ENCODE results near the gene CCDC92. TPM values are rescaled to one million over a fixed set of nuclear protein-coding genes. Genes with fewer than 3 reads are reported as not detected.

Gene CCDC92
- total and polyA plus RNA-seq, 2 donors (not counting 3 experiments of a cell fraction or from before 2014, with no cell fraction given): 41.2 to 41.6 TPM

DNA sequence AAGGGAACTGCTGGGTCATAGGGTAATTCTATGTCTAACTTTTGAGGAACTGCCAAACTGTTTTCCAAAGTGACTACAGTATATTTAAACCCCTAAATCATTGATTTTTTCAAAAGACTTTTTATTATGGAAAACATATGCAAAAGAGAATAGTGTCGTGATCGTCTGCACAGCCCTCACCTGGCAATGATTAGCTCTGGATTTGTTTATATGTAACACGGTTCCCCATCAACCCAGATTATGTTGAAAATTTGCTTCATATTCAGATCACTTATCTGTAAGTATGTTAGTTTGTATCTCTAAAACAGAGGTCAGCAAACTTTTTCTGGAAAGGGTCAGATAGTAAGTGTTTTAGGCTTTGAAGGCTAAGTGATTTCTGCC, 52.7 kb downstream of the CCDC92 start:
- intact Hi-C loops (cut with micrococcal nuclease): no loop called here
- Histone ChIP-seq H3K36me3 (ENCODE audit: control insufficient read depth in 2 of 2, extremely low read depth in 1 of 2, insufficient read depth in 2 of 2, low read length in 2 of 2) (no peaks in the 10 kb centered on the region), H4K20me1 (replicated peaks; ENCODE audit: control insufficient read depth, extremely low read depth, insufficient read depth, low read length) (no peaks in the 10 kb centered on the region), H2AFZ (ENCODE audit: low read depth, low read length) (no peak overlapping the region), H3K9ac (replicated peaks; ENCODE audit: extremely low read depth, insufficient read depth, low read length) (no peak overlapping the region), H3K9me1 (replicated peaks; ENCODE audit: control insufficient read depth, extremely low read depth, insufficient read depth, low read length) (no peaks in the 10 kb centered on the region), H3K27ac (ENCODE audit: insufficient read depth, low read depth, low read length) (no peak overlapping the region), H3K4me2 (ENCODE audit: insufficient read depth, low read length) (no peak overlapping the region), H3K4me1 (ENCODE audit: control insufficient read depth, extremely low read depth, insufficient read depth, low read length) (no peaks in the 10 kb centered on the region), H3K9me3 (replicated peaks; ENCODE audit: control insufficient read depth, insufficient read depth, low read length) (no peaks in the 10 kb centered on the region), H3K27me3 (ENCODE audit: control insufficient read depth in 2 of 2, insufficient read depth in 2 of 2, low read length in 2 of 2) (peaks cover 2 to 20% of the 10 kb centered on the region in 2 experiments), H3K4me3 (replicated peaks in 1 of 3; ENCODE audit: insufficient read depth in 1 of 3, low read depth in 1 of 3, low read length in 3 of 3) (no peak overlapping the region), H3K79me2 (ENCODE audit: control insufficient read depth, insufficient read depth, low read length) (no peaks in the 10 kb centered on the region)
- no peak for DNase-seq (ENCODE audit: low read depth, low spot score)
- no peak for FAIRE-seq
- ChIA-PET CTCF (interaction anchor here (1.5 kb wide), 1 partner anchor 19 kb away, joined by 4 read pairs; no protein-coding TSS in a partner anchor), POLR2A (no interaction called here)
- TF ChIP-seq POLR2A (IDR thresholded peaks at IDR 0.05; ENCODE audit: low read depth, low read length): no peak
- TF ChIP-seq GATA2 (IDR thresholded peaks at IDR 0.05; ENCODE audit: insufficient read depth, insufficient read length, low read depth, low read length): no peak
- TF ChIP-seq MYC (IDR thresholded peaks at IDR 0.05; ENCODE audit: low read depth, low read length): no peak
- no peak for TF ChIP-seq JUN (IDR thresholded peaks at IDR 0.05; ENCODE audit: borderline replicate concordance, insufficient read depth, insufficient read length, low read depth)
- no peak for TF ChIP-seq EZH2 (IDR thresholded peaks at IDR 0.05; ENCODE audit: borderline replicate concordance, low read depth, low read length, severe bottlenecking)
- no peak for TF ChIP-seq FOS (IDR thresholded peaks at IDR 0.05; ENCODE audit: borderline replicate concordance, insufficient read depth, low read length)
- TF ChIP-seq, protein P1, sequence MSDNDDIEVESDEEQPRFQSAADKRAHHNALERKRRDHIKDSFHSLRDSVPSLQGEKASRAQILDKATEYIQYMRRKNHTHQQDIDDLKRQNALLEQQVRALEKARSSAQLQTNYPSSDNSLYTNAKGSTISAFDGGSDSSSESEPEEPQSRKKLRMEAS (IDR thresholded peaks at IDR 0.05; ENCODE audit: insufficient read depth, insufficient read length): no peak
- no peak for TF ChIP-seq POLR2AphosphoS5 (IDR thresholded peaks at IDR 0.05; ENCODE audit: insufficient read depth, low read depth, low read length)
- TF ChIP-seq, protein P2, sequence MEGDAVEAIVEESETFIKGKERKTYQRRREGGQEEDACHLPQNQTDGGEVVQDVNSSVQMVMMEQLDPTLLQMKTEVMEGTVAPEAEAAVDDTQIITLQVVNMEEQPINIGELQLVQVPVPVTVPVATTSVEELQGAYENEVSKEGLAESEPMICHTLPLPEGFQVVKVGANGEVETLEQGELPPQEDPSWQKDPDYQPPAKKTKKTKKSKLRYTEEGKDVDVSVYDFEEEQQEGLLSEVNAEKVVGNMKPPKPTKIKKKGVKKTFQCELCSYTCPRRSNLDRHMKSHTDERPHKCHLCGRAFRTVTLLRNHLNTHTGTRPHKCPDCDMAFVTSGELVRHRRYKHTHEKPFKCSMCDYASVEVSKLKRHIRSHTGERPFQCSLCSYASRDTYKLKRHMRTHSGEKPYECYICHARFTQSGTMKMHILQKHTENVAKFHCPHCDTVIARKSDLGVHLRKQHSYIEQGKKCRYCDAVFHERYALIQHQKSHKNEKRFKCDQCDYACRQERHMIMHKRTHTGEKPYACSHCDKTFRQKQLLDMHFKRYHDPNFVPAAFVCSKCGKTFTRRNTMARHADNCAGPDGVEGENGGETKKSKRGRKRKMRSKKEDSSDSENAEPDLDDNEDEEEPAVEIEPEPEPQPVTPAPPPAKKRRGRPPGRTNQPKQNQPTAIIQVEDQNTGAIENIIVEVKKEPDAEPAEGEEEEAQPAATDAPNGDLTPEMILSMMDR (IDR thresholded peaks at IDR 0.05; ENCODE audit: extremely low read depth in 1 of 2, insufficient read depth in 1 of 2, low read depth in 1 of 2, low read length in 2 of 2): no peak
- BruUV-seq (replicated peaks): no TSS peak
- dilution Hi-C loops (cut with MboI; ENCODE audit: extremely low pct_ligation_motif_present, low sequenced_read_pairs): no loop called here
